Kidney (tissue), 14 donors: ENCODE measurements around the gene ZFX. TPM values are rescaled to one million over a fixed set of nuclear protein-coding genes. Genes with fewer than 3 reads are reported as not detected.

Source experiments
- DNase-seq, 5 donors: peaks; one replicate each; pipeline ENCODE4 v3.0.0-alpha.2; 2013 to 2020
- FAIRE-seq: peaks from 2 replicates; lab custom pipeline; 2012; peaks lifted over from hg19 to GRCh38; lab: Jason Lieb, UNC
- H3K27ac ChIP-seq, 2 donors: one replicate each; pipeline ENCODE4 v1.7.0; 2013; ENCODE audit warnings: low read depth in 2 of 2, low read length in 2 of 2, inconsistent platforms in 1 of 2
- H3K27me3 ChIP-seq: one replicate; pipeline ENCODE4 v1.7.1; 2013; ENCODE audit warnings: low read length, inconsistent platforms; ENCODE audit not compliant: control insufficient read depth, insufficient read depth
- H3K36me3 ChIP-seq, 3 donors: one replicate each; pipeline versions ENCODE4 v1.7.0 to v1.7.1; 2013; ENCODE audit warnings: low read length in 3 of 3, control low read depth in 1 of 3, inconsistent platforms in 1 of 3; ENCODE audit not compliant: insufficient read depth in 3 of 3, control insufficient read depth in 2 of 3
- H3K4me1 ChIP-seq, 3 donors: one replicate each; pipeline versions ENCODE4 v1.7.0 to v1.7.1; 2013; ENCODE audit warnings: low read length in 3 of 3, inconsistent platforms in 1 of 3, low read depth in 1 of 3; ENCODE audit not compliant: control insufficient read depth in 2 of 3, insufficient read depth in 2 of 3
- H3K4me3 ChIP-seq, 3 donors: one replicate each; pipeline versions ENCODE4 v1.7.0 to v1.8.1; 2013; ENCODE audit warnings: low read length in 3 of 3, control low read depth in 1 of 3, inconsistent platforms in 1 of 3
- H3K9ac ChIP-seq, 3 donors: one replicate each; pipeline versions ENCODE4 v1.7.0 to v1.7.1; 2013; ENCODE audit warnings: low read length in 3 of 3, control low read depth in 1 of 3, inconsistent platforms in 1 of 3
- H3K9me3 ChIP-seq, 3 donors: one replicate each; pipeline versions ENCODE4 v1.7.0 to v1.7.1; 2013; ENCODE audit warnings: low read length in 3 of 3, control low read depth in 1 of 3, inconsistent platforms in 1 of 3; ENCODE audit not compliant: control insufficient read depth in 2 of 3, insufficient read depth in 1 of 3
- intact Hi-C: fragments of 100-400 bp; cut with DNase I; formaldehyde crosslinking; loops from one replicate; pipeline ENCODE4 v1.11.1; 2022
- polyA plus RNA-seq: library from polyadenylated mRNA; stranded (reverse); fragments of 350-450 nt; fragmentation: Illumina TruSeq; extraction: RNeasy Lipid Tissue Mini Kit (QIAGEN cat#74804); gene quantifications from one replicate; pipeline ENCODE4 v1.2.3, GENCODE V29; 2014; ENCODE audit warnings: low read depth, low replicate concordance; ENCODE audit not compliant: insufficient read depth
- total RNA-seq: library from RNA; stranded (reverse); fragmentation: NEBNext Ultra II Directional; extraction: Animal tissue kit (Norgen Biotek cat#: 25700); gene quantifications from one replicate; pipeline ENCODE4 v1.2.1, GENCODE V29; 2021
- TF ChIP-seq, protein P1 (sequence below): IDR thresholded peaks from 3 replicates; pipeline ENCODE4 v1.5.1; 2012; ENCODE audit warnings: mild to moderate bottlenecking, moderate library complexity, borderline replicate concordance; ENCODE audit not compliant: insufficient read depth; ENCODE audit errors: extremely low read depth
- donor health status: control.
- donor health status: control.
- donor health status: control.
- donor health status: control.
- donor health status: control.
- donor health status: DM: yes; HTN: yes; CAD: no.
- donor health status: Normal renal cell carcinoma (clear cell type).

Gene ZFX
- total and polyA plus RNA-seq, 2 donors from 2014 or later: 5.0 to 58.3 TPM

DNA sequence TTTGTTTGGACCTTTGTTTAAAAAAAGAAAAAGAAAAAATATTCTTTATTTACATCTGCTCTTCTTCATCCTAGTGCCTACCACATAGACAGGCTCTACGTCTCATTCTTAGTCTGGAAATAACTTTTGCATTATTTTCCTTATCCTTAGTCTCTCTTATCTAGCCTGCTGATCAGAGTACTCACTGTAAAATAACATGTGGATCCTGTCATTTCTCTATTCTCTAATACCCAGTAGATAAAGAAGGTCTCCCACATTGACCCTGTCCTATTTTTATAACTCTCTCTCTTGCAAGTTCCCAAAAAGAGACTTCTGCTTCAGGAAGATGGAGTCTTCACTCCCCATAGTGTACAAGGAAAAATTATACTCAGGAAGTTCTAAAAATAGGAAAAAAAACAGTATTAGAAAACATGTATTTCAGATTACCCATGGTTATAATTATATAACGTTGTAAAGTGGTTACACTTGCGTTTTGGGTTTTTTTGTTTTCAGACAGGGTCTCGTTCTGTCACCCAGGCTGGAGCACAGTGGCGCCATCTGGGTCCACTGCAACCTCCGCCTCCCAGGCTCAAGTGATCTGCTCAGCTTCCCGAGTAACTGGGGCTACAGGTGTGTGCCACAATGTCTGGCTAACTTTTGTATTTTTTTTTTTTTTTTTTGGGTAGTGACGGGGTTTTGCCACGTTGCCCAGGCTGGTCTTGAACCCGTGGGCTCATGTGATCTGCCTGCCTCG lies 23.8 kb downstream of the ZFX start:
- no peak overlapping the region for H3K27ac ChIP-seq
- FAIRE-seq (peak; percentile 11), DNase-seq (peak in 1 of 5 donors; percentile 16)
- H3K9me3 ChIP-seq: no peaks in the 10 kb centered on the region
- TF ChIP-seq, protein P1, sequence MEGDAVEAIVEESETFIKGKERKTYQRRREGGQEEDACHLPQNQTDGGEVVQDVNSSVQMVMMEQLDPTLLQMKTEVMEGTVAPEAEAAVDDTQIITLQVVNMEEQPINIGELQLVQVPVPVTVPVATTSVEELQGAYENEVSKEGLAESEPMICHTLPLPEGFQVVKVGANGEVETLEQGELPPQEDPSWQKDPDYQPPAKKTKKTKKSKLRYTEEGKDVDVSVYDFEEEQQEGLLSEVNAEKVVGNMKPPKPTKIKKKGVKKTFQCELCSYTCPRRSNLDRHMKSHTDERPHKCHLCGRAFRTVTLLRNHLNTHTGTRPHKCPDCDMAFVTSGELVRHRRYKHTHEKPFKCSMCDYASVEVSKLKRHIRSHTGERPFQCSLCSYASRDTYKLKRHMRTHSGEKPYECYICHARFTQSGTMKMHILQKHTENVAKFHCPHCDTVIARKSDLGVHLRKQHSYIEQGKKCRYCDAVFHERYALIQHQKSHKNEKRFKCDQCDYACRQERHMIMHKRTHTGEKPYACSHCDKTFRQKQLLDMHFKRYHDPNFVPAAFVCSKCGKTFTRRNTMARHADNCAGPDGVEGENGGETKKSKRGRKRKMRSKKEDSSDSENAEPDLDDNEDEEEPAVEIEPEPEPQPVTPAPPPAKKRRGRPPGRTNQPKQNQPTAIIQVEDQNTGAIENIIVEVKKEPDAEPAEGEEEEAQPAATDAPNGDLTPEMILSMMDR: no peak
- peaks cover 0 to 10% (median 3%) of the 10 kb centered on the region in 3 donors for H3K4me1 ChIP-seq
- no peaks in the 10 kb centered on the region for H3K27me3 ChIP-seq
- H3K9ac ChIP-seq: no peak overlapping the region
- H3K4me3 ChIP-seq: no peak overlapping the region
- intact Hi-C loops: no loop called here
- peaks cover 0 to 5% (median 0%) of the 10 kb centered on the region in 3 donors for H3K36me3 ChIP-seq

DNA sequence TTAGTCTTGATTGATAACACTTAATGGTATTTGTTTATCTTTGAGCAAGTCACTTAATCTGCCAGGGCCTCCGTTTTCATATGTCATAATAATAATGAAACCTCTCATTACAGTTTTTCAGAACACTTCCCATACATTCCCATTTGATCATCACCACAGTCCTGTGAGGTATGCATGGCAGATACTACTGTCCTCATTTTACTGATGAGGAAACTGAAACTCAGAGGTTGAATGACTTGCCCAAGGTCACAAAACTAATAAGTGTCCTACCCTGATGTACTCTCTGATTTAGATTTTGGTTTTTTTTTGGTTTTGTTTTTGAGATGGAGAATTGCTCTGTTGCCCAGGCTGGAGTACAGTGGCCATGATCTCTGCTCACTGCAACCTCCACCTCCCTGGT lies 25.7 kb downstream of the ZFX start:
- DNase-seq (no peak), FAIRE-seq (no peak)
- TF ChIP-seq, protein P1: no peak
- Histone ChIP-seq H3K9me3 (no peaks in the 10 kb centered on the region), H3K27me3 (no peaks in the 10 kb centered on the region), H3K4me3 (no peak overlapping the region), H3K9ac (no peak overlapping the region), H3K36me3 (peaks cover 5 to 14% (median 9%) of the 10 kb centered on the region in 3 donors), H3K4me1 (peaks cover 0 to 3% (median 0%) of the 10 kb centered on the region in 3 donors), H3K27ac (no peak overlapping the region)
- intact Hi-C loops: no loop called here

DNA sequence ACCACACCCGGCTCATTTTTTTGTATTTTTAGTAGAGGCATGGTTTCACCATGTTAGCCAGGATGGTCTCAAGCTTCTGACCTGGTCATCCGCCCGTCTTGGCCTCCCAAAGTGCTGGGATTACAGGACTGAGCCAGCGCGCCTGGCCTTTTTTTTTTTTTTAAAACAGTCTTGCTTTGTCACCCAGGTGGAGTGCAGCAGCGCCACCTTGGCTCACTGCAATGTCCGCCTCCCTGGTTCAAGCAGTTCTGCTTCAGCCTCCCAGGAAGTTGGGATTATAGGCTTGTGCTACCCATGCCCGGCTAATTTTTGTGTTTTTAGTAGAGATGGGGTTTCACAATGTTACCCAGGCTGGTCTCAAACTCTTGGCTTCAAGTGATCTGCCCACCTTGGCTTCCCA lies 28.9 kb downstream of the ZFX start:
- peaks cover 5 to 15% (median 9%) of the 10 kb centered on the region in 3 donors for H3K36me3 ChIP-seq
- no peak overlapping the region for H3K27ac ChIP-seq
- DNase-seq: no peak
- no peak for FAIRE-seq
- no peaks in the 10 kb centered on the region for H3K4me1 ChIP-seq
- H3K4me3 ChIP-seq: no peak overlapping the region
- H3K9ac ChIP-seq: no peak overlapping the region
- no peaks in the 10 kb centered on the region for H3K9me3 ChIP-seq
- intact Hi-C loops: no loop called here
- TF ChIP-seq, protein P1: no peak
- H3K27me3 ChIP-seq: no peaks in the 10 kb centered on the region
